ENCODE data around the gene CLDN10. TPM values are rescaled to one million over a fixed set of nuclear protein-coding genes. Genes with fewer than 3 reads are reported as not detected.

Gene CLDN10
- total RNA-seq, 1 experiment from 2014 or later = not detected

DNA sequence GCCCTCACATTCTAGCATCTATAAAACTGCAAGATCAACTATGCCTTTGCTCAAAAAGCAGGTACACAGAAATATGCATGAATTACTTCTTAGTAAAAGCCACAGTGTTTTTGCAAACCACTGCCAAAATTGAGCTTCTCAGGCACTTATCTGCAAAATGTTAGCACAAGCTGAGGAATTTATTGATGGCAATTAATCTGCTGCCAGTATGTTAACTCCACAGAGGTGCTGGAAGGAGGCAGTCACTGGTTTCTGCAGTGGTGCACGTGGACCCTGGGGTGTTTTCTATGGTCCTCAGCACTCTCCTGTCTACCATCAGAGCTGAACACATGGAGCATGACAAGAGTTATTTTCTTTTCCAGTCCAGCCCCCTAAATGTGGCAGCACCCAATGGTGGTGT lies 44.2 kb downstream of the CLDN10 start:
- H2AFZ ChIP-seq (ENCODE audit: low read length) = no peak overlapping the region
- no peaks in the 10 kb centered on the region for H3K79me2 ChIP-seq (ENCODE audit: low read length)

DNA sequence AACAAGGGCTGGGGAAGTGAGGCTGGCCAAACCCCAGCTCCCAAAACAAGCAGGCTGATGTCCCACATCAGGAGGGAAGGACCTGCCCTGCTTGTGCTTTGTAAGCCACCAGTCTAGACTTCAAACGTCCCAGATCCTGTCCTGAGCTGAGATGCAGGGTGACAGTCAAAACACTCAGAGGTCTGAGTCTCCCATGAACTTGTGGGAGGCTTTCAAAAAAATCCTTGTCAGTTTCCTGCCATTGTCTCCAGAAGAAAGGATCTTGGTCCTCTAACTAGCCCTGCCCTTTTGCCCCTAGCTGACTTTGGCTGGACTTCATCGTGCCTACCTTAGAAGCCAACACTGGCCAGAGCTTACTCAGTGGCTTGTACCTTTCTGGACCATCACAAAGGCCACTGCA lies 48.7 kb downstream of the CLDN10 start:
- no peak overlapping the region for H3K4me2 ChIP-seq (ENCODE audit: low read length)
- peaks cover 25% of the 10 kb centered on the region for H3K4me1 ChIP-seq (ENCODE audit: insufficient read depth, low read length)
- H3K4me3 ChIP-seq (ENCODE audit: low read length) = no peak overlapping the region
- ChIA-PET CTCF (no interaction called here), POLR2A (ENCODE audit: unreplicated experiment) (no interaction called here)
- no peaks in the 10 kb centered on the region for H3K27me3 ChIP-seq (ENCODE audit: low read length)
- DNase-seq (no peak), ATAC-seq (no peak)
- no peak overlapping the region for H2AFZ ChIP-seq (ENCODE audit: low read length)
- intact Hi-C loops (cut with micrococcal nuclease) = no loop called here
- no peak for TF ChIP-seq EZH2phosphoT487 (IDR thresholded peaks at IDR 0.05; ENCODE audit: borderline replicate concordance, low read length)
- no peaks in the 10 kb centered on the region for H3F3A ChIP-seq (ENCODE audit: low read length, unreplicated experiment)
- no peaks in the 10 kb centered on the region for H3K9me2 ChIP-seq (replicated peaks; ENCODE audit: low read length)
- no TSS peak for BruUV-seq (replicated peaks)
- H3K9ac ChIP-seq (ENCODE audit: low read length) = no peak overlapping the region
- H3K9me3 ChIP-seq (ENCODE audit: low read length) = no peaks in the 10 kb centered on the region
- no peaks in the 10 kb centered on the region for H4K20me1 ChIP-seq (ENCODE audit: low read length)
- H3K27ac ChIP-seq (ENCODE audit: low read length) = no peak overlapping the region
- H3K36me3 ChIP-seq (ENCODE audit: low read depth, low read length) = no peaks in the 10 kb centered on the region
- H3K79me2 ChIP-seq (ENCODE audit: low read length) = no peaks in the 10 kb centered on the region

More for the DNA sequence above, 44.2 kb downstream of the CLDN10 start:
- H4K20me1 ChIP-seq (ENCODE audit: low read length) = no peaks in the 10 kb centered on the region
- H3K9ac ChIP-seq (ENCODE audit: low read length) = no peak overlapping the region
- H3F3A ChIP-seq (ENCODE audit: low read length, unreplicated experiment) = no peaks in the 10 kb centered on the region
- intact Hi-C loops (cut with micrococcal nuclease) = no loop called here
- ChIA-PET POLR2A (ENCODE audit: unreplicated experiment) (no interaction called here), CTCF (no interaction called here)
- H3K4me1 ChIP-seq (ENCODE audit: insufficient read depth, low read length) = no peaks in the 10 kb centered on the region; the same call in 1 of the 2 replicates
- no TSS peak for BruUV-seq (replicated peaks)
- no peaks in the 10 kb centered on the region for H3K9me2 ChIP-seq (replicated peaks; ENCODE audit: low read length)
- DNase-seq (no peak), ATAC-seq (no peak)
- no peaks in the 10 kb centered on the region for H3K36me3 ChIP-seq (ENCODE audit: low read depth, low read length)
- H3K27ac ChIP-seq (ENCODE audit: low read length) = no peak overlapping the region
- no peaks in the 10 kb centered on the region for H3K9me3 ChIP-seq (ENCODE audit: low read length)
- H3K27me3 ChIP-seq (ENCODE audit: low read length) = no peaks in the 10 kb centered on the region
- TF ChIP-seq, protein P1, sequence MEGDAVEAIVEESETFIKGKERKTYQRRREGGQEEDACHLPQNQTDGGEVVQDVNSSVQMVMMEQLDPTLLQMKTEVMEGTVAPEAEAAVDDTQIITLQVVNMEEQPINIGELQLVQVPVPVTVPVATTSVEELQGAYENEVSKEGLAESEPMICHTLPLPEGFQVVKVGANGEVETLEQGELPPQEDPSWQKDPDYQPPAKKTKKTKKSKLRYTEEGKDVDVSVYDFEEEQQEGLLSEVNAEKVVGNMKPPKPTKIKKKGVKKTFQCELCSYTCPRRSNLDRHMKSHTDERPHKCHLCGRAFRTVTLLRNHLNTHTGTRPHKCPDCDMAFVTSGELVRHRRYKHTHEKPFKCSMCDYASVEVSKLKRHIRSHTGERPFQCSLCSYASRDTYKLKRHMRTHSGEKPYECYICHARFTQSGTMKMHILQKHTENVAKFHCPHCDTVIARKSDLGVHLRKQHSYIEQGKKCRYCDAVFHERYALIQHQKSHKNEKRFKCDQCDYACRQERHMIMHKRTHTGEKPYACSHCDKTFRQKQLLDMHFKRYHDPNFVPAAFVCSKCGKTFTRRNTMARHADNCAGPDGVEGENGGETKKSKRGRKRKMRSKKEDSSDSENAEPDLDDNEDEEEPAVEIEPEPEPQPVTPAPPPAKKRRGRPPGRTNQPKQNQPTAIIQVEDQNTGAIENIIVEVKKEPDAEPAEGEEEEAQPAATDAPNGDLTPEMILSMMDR (conservative IDR thresholded peaks at IDR 0.05; ENCODE audit: low read depth, low read length) = no peak
- TF ChIP-seq EZH2 (IDR thresholded peaks at IDR 0.05; ENCODE audit: low read length, unreplicated experiment) (no peak), EZH2phosphoT487 (IDR thresholded peaks at IDR 0.05; ENCODE audit: borderline replicate concordance, low read length) (no peak)
- no peak overlapping the region for H3K4me2 ChIP-seq (ENCODE audit: low read length)
- no peak overlapping the region for H3K4me3 ChIP-seq (ENCODE audit: low read length)

DNA sequence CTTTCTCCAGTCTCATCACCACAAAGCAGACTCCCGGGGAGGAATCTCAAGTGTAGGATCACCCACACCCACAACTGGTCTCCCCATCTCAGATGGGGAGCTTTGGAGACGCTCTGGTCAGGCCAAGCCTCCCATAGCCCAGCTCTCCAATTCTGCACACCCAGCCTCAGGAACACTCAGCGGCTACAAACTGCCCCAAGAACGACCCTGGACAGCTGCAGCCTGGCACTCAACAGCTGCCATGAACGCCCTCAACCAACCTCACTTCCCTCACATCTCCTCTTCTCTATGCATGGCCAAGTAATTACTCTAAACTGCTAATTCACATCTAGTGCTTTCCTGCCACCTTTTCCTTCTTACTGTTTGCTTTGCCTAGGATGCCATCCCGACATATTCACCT lies 49.4 kb downstream of the CLDN10 start:
- Histone ChIP-seq H3K9ac (ENCODE audit: low read length) (no peak overlapping the region), H3K4me3 (ENCODE audit: low read length) (no peak overlapping the region), H3K27ac (ENCODE audit: low read length) (no peak overlapping the region), H3F3A (ENCODE audit: low read length, unreplicated experiment) (no peaks in the 10 kb centered on the region), H3K9me3 (ENCODE audit: low read length) (no peaks in the 10 kb centered on the region), H3K27me3 (ENCODE audit: low read length) (no peaks in the 10 kb centered on the region), H3K36me3 (ENCODE audit: low read depth, low read length) (no peaks in the 10 kb centered on the region), H3K4me2 (ENCODE audit: low read length) (no peak overlapping the region), H2AFZ (ENCODE audit: low read length) (no peak overlapping the region), H4K20me1 (ENCODE audit: low read length) (no peaks in the 10 kb centered on the region), H3K9me2 (replicated peaks; ENCODE audit: low read length) (no peaks in the 10 kb centered on the region), H3K79me2 (ENCODE audit: low read length) (no peaks in the 10 kb centered on the region), H3K4me1 (ENCODE audit: insufficient read depth, low read length) (peaks cover 25% of the 10 kb centered on the region)
- DNase-seq (no peak), ATAC-seq (no peak)
- intact Hi-C loops (cut with micrococcal nuclease) = no loop called here
- ChIA-PET POLR2A (ENCODE audit: unreplicated experiment) (no interaction called here), CTCF (no interaction called here)
- no TSS peak for BruUV-seq (replicated peaks)
- TF ChIP-seq EZH2 (IDR thresholded peaks at IDR 0.05; ENCODE audit: low read length, unreplicated experiment) (no peak), EZH2phosphoT487 (IDR thresholded peaks at IDR 0.05; ENCODE audit: borderline replicate concordance, low read length) (no peak)
- TF ChIP-seq, protein P1 (conservative IDR thresholded peaks at IDR 0.05; ENCODE audit: low read depth, low read length) = no peak

Data from PC-3 (cell line).